Activated CD8-positive, alpha-beta memory T cell treated with anti-CD3 and anti-CD28 coated beads for 1 hour (primary cell): ENCODE measurements around the gene RSF1.
"Not testable (repeated sequence)": the region's sequence is repeated elsewhere in the genome, so short reads cannot be mapped to it uniquely, and the experiment has no call there.

Experiments
- DNase-seq, 2 donors: peaks; one replicate each; pipeline ENCODE4 v3.0.0-alpha.2; 2020; ENCODE audit warnings: low read depth in 1 of 2; ENCODE audit errors: extremely low read depth in 1 of 2

RSF1 gene

DNA sequence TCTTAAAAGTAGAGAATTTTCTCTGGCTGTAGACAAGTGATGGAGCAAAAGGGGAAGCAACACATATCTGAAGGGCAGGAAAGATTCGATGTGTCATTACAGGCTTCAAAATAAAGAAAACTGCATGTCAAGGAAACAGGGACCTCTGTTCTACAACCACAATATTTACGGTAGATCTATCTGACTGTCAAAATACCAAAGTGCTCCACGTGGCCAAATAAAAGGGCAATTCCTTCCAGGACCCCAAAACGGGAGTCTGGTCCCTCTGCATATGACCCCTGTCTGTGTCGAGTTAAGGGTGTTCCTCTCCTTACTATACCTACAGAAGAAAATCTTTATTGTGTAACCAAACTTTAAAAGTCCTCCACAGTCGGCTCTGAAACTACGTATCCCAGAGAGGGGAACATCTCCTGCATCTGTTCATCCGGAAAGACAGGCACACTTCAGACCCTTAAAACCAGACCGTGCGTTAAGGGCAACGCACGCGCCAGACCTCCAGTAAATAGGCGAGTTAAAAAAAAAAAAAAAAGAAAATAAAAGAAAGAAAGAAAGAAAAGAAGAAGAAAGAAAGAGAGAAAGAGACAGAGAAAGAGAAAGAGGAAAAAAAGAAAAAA lies 183.7 kb downstream of the RSF1 start:
- no peak for DNase-seq

DNA sequence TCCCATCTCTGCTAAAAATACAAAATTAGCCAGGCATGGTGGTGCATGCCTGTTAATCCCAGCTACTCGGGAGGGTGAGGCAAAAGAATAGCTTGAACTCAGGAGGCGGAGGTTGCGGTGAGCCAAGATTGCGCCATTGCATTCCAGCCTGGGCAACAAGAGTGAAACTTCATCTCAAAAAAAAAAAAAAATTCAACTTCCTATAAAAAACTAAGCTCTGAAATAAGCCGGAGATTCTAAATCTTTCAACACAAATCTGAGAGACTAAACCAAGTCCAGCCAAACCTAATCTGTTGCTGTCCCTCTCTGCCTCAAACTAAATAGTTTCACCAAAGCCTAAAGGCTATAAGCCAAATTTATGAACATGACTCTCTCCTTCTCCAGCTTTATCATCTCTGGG lies 186.6 kb downstream of the RSF1 start:
- DNase-seq = not testable (repeated sequence)

GRCh38 chr11:77630157-77630710 lies 190.3 kb downstream of the RSF1 start:
- DNase-seq = no peak

GRCh38 chr11:77619576-77620198 lies 200.8 kb downstream of the RSF1 start:
- no peak for DNase-seq

DNA sequence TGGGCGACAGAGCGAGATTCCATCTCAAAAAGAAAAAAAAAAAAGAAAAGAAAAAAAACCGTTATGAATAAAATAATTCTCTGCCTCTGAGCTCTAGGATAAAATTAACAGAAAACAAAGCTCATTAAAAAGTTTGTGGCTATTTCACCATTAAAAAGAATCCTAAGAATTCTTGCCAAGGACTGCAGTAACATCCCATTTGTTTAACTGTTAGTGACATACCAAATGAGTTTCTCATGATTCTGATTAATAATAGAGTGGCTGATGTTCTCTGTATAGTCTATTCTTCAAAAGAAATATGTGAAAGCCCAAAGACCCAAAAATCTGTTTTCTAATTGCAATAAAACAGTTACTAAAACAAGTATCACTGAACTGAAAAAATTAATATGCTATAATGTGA lies 202.6 kb downstream of the RSF1 start:
- no peak for DNase-seq

GRCh38 chr11:77611921-77612320 lies 208.6 kb downstream of the RSF1 start:
- DNase-seq = no peak
